ENCODE results near the gene STK10.

- TF ChIP-seq EZH2phosphoT487 (IDR thresholded peaks at IDR 0.05; ENCODE audit: unreplicated experiment) (no peak), POLR2AphosphoS5 (IDR thresholded peaks at IDR 0.05; ENCODE audit: low read depth) (no peak)
Measured at GRCh38 chr5:172064358-172064757, 123.7 kb downstream of the STK10 start.
